SIG-M5 treated with dmso at 0.1 percent for 504 hours (cell line): ENCODE results near the gene CCDC54.
"Not testable (repeated sequence)": the region's sequence is repeated elsewhere in the genome, so short reads cannot be mapped to it uniquely, and the experiment has no call there.

Experiments used
- DNase-seq: peaks from one replicate; lab custom pipeline; 2025; ENCODE audit not compliant: unreplicated experiment; lab: John Stamatoyannopoulos, UW

Gene CCDC54

DNA sequence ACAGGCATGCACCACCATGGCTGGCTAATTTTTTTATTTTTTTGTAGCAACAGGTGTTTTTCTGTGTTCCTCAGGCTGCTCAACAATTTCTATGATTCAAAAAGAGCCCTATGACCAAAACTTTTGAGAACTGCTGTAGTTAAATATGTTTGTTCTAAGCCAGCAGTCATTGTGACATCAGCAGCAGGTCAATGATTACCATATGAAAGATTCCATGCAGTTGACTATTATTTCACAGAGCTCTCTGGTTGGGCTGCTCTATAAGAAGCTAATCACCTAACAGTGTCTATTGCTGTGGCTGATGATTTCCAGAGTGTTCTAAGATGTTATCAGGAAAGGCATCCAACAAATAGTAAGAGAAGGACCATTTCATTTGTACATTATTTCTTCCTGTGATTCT is at the start of gene CCDC54:
Gene CCDC54 (plus strand): TSS at position 289 of the 400 bp plus-strand sequence. CDS start 149 bp downstream, outside the sequence.
- DNase-seq: no peak

DNA sequence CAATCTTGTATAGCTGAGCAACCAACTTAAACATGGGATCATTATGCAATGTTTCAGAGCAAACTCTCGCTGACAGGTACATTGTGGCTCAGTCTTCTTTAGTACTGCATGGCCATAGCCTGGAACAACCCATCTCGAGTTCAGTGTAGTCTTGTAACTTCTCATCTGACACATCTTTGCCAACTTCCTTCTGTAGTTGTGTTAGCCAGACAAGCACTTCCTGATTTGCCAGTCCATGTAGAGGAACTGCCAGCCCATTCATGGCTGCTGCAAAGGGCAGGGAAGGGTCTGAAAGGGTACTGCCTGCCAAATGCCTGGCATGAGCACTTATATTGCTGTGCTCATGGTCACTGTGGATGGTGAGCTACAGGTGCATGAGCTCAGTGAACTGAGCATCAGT is 49.2 kb upstream of the CCDC54 start:
- DNase-seq: peak; percentile 44

DNA sequence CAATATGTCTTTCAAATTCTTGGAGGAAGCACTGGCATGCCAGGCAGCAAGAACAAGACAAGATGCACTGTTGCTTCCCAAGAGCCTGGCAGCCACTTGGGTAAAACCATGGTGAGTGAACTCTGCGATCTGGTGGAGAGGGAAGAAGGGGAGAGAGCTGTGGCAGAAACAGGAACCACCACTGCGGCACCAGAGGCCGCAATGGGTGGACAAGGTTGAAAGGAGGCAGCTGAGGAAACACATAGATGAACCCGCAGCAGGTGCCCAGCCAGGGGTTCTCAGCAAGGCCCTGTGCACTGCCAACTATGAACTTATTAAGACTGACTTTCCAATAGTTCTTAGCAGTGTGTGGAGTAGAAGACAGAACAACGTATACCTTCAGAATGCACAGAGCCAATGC is 48.2 kb upstream of the CCDC54 start:
- DNase-seq: no peak

DNA sequence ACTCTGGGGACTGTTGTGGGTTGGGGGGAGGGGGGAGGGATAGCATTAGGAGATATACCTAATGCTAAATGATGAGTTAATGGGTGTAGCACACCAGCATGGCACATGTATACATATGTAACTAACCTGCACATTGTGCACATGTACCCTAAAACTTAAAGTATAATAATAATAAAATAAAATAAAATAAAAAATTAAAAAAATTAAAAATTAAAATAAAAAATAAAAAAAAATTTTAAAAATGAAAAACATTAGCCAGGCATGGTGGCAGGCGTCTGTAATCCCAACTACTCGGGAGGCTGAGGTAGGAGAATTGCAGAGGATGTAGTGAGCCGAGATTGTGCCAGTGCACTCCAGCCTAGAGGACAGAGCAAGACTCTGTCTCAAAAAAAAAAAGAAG is 37.5 kb upstream of the CCDC54 start:
- DNase-seq: not testable (repeated sequence)

DNA sequence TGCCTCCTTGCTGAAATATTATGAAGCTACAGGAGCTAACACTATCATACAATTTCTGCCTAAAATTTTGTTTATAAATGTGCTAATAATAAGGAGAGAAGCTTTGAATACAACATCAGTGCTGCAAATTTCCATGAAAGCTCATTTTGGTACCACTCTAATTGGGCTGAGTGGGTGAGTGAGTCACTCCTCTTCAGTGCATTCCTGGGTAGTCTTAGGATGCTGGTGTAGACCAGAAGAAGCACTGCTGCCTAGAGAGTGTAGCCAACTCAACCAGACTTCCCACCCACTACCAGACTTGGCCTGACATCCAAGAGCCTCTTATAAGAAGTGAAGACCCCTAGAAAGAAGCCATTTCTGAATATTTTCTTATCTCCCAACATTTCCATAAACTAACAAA is 32.5 kb upstream of the CCDC54 start:
- no peak for DNase-seq

DNA sequence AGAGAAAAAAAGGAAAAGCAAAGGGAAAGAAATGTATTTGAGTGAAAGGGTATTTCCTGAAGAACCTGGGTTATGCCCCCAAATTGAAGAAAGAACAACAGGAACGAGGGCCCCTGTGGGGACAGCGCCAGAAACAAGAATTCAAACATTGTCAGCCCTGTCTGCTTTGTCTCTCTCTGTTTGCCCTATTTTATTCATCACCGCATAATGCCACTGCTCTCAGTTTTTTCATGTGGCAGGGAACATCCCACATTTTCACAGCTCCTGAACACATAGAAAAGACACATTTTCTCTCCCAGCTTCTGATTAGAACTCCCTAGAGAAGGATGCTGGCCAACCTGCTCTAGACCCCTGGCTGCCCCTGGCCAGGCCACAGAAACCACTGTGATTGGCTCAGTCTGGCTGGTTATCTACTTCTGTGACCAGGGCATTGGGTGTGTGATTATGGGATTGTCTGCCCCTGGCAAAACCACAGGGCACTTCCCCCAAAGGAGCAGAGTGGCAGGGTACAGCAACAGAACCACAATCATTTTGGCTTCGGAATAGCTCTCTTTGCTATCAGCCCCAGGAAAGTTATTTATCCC is 31.3 kb upstream of the CCDC54 start:
- DNase-seq: no peak

DNA sequence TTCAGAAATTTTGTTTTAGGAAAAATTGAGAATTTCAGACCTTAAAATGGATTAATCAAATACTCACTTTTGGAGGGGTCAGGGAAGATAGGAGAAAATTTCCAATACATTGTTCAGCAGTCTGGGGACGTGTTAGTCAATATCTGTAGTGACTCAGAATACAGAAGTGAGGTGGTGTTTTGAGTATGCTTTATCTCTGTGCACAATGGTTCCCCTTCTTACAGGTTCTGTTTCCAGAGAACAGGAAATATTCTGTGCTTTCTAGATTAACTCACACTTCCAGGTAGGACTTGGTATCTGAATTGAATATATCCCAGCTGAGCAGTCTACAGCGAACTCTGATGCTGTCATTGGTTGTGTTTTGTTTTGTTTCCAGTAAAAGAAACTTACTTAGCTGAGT is 30.7 kb upstream of the CCDC54 start:
- DNase-seq: peak; percentile 29

DNA sequence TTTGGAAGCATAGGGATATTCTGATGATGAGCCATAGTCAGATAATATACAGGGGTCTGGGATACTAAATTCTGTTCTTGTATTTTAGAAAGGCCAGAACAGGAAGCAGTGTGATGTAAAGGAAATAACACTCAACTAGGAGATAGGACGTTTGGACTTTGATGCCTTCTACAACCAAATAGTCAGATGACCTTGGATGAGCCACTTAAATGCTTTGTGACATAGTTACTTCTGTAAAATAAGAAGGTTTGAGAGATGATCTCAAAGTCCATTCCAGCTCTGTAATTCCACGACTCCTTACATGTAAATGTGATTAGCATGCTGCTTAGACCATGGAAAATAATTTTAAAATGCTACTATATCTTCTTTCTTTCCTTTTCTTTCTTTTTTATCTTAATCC is 29.5 kb upstream of the CCDC54 start:
- no peak for DNase-seq

DNA sequence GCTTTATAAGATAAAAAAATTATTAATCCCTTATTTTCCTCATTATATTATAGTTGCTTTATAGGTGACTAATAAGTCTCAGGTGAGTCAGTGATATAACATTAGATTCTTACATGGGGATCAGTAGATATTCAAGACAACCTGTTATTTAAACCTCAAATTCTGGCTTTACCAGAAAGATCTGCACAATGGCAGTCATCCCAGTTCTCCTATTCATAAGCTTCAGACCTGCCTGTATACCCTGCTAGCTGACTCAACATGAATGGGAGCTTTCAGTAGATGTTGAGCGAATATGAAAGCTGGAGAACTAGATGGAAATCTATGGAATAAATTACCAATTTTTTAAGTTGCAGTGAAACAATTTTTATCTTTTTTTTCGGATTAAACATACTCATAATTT is 20.5 kb upstream of the CCDC54 start:
- DNase-seq: no peak

DNA sequence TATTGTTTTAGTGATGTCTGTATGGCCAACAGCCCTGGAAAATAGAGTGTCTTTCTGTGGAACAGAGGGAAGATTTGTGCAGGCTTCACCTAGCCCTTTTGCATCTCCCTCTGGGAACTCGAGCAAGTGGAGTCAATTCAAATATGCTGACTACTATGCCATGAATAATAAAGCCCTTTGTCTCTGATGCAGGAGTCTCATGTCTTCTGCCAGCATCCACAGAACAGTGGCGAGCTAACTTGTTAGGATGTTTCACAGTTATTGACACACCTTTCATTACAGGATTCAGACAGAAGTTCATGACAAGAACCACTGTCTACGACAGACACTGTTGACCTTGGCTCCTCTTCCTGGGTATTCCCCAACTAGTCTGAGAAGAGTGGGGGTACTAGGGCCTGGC is 15.6 kb upstream of the CCDC54 start:
- DNase-seq: no peak

DNA sequence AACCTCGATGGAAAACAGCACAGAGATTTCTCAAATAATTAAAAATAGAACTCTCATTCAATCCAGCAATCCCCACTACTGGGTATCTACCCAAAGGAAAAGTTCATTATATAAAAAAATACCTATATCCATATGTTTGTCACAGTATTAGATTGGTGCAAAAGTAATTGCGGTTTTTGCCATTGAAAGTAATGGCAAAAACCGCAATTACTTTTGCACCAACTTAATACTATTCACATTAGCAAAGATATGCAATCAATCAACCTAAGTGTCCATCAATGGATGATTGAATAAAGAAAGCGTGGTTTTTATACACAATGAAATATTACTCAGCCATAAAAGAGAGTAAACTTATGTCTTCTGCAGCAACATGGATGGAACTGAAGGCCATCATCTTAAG is 12.2 kb upstream of the CCDC54 start:
- DNase-seq: no peak

DNA sequence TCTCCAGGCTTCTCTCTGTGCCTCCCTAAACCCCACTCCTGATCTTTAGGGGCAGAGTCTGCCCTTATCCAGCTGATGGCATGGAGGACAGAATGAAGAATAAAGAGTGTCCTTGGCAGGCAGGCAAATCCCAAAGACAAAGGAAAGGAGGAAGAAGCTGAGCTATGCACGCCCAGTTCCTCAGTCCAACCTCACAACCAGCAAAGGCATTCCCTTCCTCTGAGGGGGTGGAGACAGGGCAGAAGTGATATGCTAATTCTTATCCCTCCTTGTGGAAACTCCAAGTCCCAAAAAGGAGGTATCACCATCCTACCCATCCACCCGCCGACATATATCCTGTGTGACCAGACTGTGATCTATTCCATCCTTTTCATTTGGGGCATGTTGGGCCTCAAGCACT is 10.5 kb upstream of the CCDC54 start:
- no peak for DNase-seq

DNA sequence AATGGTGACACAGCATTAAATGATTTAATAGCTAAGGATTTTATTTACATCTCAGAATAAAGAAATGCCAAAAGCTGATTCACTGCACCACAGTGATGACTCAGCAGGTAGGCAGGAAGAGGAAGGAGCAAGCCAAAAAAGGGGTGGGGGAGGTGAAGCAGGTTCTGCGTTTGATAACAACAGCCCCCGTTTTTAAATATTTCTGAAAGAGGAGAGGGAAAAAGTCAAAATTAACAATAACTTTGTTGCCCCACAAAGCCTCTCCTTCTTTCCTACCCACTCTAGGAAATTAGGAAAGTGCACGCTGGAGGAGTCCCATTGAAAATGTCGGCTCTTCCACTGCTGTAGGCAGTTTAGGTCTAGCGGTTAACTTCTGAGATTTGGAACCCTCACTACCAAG is 9.9 kb upstream of the CCDC54 start:
- peak; percentile 20 for DNase-seq

DNA sequence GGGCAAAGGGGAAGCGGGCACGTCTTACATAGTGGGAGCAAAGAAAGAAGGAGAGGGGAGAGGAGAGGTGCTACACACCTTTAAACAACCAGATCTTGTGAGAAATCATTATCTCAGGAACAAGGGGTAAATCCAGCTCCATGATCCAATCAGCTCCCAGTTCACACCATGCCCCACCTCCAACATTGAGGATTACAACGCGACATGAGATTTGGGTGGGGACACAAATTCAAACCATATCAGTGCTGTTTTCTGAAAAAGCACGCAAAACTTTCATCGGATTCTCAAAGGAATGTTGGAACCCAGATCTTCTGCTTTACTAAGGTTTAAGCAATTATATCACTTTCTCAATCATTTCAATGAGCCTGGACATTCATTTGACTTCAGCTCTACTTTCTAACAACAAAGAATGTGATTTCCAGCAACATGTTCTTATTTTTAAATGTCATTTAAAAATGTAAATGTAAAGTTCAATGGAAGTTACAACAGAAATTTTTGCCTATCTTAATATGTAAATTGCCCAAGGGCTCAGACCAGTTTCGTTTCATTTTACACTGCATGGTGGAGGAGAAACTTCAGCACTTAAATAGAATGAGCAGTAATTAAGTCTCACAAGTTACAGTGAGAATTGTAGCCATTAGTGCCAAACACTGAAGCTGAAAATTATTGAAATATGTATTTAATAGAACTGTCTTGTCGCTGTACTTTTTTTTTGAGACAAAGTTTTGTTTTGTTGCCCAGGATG is 8.4 kb upstream of the CCDC54 start:
- no peak for DNase-seq

DNA sequence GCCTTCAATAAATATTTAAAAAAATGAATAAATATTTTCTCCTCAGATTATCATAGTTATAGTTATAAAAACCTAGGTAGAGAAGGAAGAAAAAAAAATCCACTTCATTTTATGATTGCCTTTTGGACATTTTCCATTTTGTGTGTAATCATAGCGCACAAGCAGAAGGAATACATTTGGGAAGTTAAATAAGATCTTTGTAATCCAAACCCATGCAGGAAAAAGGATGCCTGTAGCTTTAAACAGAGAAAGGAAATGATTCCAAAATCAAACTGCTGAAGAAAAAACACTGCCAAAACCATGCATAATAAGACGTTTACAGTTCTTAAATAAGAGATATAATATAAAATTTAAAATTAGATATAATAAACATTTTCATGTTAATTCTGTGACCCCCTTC is 7.4 kb upstream of the CCDC54 start:
- DNase-seq: no peak

DNA sequence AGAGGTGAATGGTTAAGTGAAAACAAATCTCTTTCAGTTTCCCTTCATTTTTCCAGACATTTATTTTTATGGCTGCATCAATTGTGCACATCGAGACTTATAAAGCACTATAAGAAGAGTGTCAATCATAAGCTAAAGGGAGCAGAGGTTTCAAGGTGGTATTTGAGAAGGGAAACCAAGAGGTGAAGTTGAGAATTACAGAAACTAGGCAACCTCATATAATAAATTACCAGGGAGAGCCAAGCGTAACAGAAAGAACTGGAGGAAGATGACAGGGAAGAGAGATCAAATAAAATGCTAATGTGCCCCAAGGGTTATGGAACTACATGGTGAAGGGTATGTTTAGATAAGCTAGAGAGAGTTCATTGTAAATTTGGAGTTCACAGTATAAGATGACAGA is 6.3 kb upstream of the CCDC54 start:
- peak; percentile 4 for DNase-seq

DNA sequence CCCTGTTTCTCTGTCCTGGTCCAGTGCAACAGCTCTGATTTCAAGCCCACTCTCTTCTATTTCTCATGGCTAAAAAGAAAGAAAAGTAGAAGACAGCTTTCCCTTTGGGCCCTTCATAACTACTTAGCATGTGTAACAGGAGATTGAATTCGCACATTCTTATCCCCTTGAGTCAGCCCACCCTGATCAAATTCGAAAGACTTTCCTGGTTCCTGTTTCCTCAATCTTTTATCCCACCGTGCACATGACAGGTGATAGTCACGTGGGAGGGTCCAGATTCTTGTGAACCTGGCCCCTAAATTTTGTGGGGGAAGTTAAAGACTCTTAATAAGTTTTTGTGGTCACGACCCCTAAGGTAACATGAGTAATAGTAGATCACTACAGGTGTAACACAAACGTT is 4.7 kb upstream of the CCDC54 start:
- no peak for DNase-seq

DNA sequence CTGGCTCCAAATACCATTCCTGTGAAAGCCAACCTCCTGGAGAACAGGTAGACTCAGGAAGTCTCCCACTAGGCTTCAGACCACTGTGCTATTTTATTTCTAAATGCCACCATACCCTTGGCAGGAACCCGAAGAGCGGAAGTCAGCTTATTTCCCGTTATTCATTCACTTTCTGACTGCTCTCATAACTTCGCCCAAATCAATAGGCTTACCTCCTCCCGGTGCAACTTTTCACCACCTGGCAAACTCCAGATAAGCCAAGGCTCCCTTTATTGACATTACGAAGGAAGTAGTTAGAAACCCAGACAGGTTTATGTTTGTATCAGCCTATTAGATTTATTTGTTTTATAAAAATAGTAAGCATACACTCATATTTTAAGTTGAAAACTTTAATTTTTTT is 3.3 kb upstream of the CCDC54 start:
- DNase-seq: no peak

DNA sequence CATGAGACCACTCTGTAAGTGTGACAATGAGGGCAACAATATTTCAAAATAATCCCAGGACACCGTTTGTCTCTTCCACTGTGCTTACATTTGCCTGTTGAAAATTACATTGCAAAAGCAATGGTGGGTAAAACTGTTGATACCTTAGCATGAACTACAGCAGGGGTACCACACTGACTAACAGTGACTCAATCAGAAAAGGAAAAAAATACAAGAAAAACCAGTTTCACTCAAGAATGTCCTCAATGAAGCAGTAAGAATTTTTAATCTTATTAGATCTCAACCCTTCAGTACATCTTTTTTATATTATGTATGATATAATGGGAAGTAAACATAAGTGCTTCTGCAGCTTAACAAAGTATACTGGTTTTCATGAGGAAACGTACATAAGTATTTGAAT is 1.6 kb upstream of the CCDC54 start:
- no peak for DNase-seq

DNA sequence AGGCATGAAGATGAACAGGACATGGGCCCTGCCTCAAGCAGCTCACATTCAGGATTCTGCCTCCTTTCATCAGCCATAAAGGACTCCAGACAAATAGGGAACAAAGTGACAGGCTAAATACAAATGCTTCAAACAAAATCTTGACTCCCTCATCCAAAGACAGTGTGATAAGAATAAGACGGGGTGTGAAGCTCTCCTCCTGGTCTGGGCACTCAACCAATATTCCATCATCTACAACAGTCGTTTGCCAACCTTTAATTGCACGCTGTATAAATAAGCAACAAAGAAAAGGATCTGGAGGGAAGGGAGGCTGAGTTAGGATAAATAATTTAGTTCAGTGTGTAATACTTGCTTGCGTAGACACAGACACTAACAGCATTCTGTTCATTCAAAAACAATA is 5.4 kb downstream of the CCDC54 start:
- DNase-seq: no peak

DNA sequence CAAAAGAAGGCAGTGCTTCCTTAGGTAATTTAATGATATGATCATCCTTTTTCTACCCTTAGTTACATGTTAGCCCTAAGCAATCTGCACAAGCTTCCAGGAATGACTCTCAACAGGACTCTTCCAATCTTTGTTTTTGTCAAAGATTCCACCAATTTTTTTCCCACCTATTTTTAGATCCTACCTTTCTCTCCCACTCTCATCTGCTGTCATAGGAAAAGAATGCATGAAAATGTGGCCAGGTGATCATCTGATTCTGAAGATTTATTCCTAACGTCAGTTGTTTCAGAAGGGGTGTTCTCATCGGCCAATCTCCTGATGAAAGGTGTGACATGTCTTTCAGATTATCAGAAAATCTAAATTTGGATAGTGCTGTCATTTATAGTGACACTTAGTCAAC is 7.2 kb downstream of the CCDC54 start:
- no peak for DNase-seq

DNA sequence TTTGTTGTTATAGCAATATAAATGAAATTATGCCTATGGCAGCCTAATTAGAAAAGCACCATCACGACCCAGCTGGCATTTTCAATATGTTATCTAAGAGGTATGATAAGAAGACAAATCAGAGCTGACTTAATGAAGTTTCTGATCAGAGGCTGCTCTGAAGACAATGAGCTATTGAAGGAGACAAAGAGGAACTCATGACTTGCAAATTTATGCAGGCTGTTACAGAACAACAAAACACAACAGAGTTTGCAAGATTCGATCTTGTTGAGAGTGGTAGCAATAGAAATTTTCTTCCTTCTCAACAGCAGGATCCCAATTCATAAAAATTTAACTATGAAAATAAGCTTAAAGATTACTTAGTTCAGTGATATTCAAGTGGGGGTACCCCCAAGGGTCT is 7.7 kb downstream of the CCDC54 start:
- DNase-seq: no peak

DNA sequence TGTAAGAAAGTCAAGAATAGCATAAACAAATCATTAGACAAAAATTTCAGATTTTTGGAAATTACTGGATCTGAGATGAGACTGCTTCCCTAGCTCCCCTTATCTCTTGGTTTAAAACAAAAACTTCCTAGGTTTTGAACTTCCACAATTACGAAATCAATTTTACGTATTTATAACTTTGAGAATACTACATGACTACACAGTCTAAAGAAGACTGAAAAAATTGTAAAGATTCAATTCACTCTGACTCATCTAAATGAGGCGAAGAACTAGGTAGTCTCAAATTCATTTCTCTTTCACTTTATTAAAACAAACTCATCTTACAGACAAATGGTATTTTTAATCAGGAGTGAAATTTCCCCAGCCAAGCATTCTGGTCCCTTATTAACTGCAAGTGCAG is 10.3 kb downstream of the CCDC54 start:
- DNase-seq: no peak
